Neural cell (in vitro differentiated cells): Measurements from ENCODE around the gene TOX2. TPM values are rescaled to one million over a fixed set of nuclear protein-coding genes. Genes with fewer than 3 reads are reported as not detected.

Experiments used
- H2AFZ ChIP-seq: fragments of 200-600, 300-800 bp; sonication (generic), shearing (Covaris generic); 2 replicates; pipeline ENCODE4 v1.6.0; 2014; ENCODE audit warnings: low read depth, mild to moderate bottlenecking, antibody characterized with exemption, low read length, moderate library complexity
- H3F3A ChIP-seq: fragments of 200-600 bp; shearing (Covaris generic); 2 replicates; pipeline ENCODE4 v1.6.1; 2016; ENCODE audit warnings: mild to moderate bottlenecking, moderate library complexity, mixed read lengths, antibody characterized with exemption, low read length; ENCODE audit not compliant: insufficient read depth, poor library complexity, severe bottlenecking
- H3K27ac ChIP-seq: fragments of 200-600, 300-800 bp; sonication (generic), shearing (Covaris generic); 2 replicates; pipeline ENCODE4 v1.5.1; 2014; ENCODE audit warnings: mild to moderate bottlenecking, low read length, moderate library complexity
- H3K27me3 ChIP-seq: fragments of 300-800, 200-600 bp; sonication (generic), shearing (Covaris generic); 2 replicates; pipeline ENCODE4 v1.6.0; 2014; ENCODE audit warnings: mild to moderate bottlenecking, low read depth, low read length, moderate library complexity; ENCODE audit not compliant: insufficient read depth
- H3K36me3 ChIP-seq: fragments of 300-800, 200-600 bp; sonication (generic), shearing (Covaris generic); 2 replicates; pipeline ENCODE4 v1.5.1; 2014; ENCODE audit warnings: mild to moderate bottlenecking, antibody characterized with exemption, low read length, moderate library complexity; ENCODE audit not compliant: insufficient read depth
- H3K4me2 ChIP-seq: fragments of 300-800, 200-600 bp; sonication (generic), shearing (Covaris generic); 2 replicates; pipeline ENCODE4 v1.6.0; 2014; ENCODE audit warnings: mild to moderate bottlenecking, low read length
- H3K4me3 ChIP-seq: fragments of 300-800, 200-600 bp; sonication (generic), shearing (Covaris generic); 2 replicates; pipeline ENCODE4 v1.5.1; 2014; ENCODE audit warnings: mild to moderate bottlenecking, low read length, moderate library complexity
- H3K79me2 ChIP-seq: fragments of 200-600 bp; shearing (Covaris generic); replicated peaks from 2 replicates; pipeline ENCODE4 v1.6.0; 2014; ENCODE audit warnings: mild to moderate bottlenecking, low read length, moderate library complexity; ENCODE audit not compliant: insufficient read depth
- H3K9ac ChIP-seq: fragments of 300-800, 200-600 bp; sonication (generic), shearing (Covaris generic); 2 replicates; pipeline ENCODE4 v1.6.1; 2016; ENCODE audit warnings: mild to moderate bottlenecking, low read length, mixed read lengths
- H3K9me2 ChIP-seq: fragments of 200-600 bp; shearing (Covaris generic); 2 replicates; pipeline ENCODE4 v1.6.1; 2016; ENCODE audit warnings: mild to moderate bottlenecking, low read length, mixed read lengths; ENCODE audit not compliant: insufficient read depth
- H3K9me3 ChIP-seq: fragments of 200-600, 300-800 bp; sonication (generic), shearing (Covaris generic); 2 replicates; pipeline ENCODE4 v1.6.1; 2016; ENCODE audit warnings: mild to moderate bottlenecking, mixed run types, low read length, moderate library complexity, mixed read lengths
- H4K20me1 ChIP-seq: fragments of 200-600 bp; shearing (Covaris generic); 2 replicates; pipeline ENCODE4 v1.6.1; 2016; ENCODE audit warnings: mild to moderate bottlenecking, mixed run types; ENCODE audit not compliant: insufficient read depth
- CTCF ChIP-seq: fragments of 450-650 bp; IDR thresholded peaks from 2 replicates; pipeline ENCODE4 v1.5.1; 2014; ENCODE audit warnings: antibody characterized with exemption, mild to moderate bottlenecking, moderate library complexity; ENCODE audit not compliant: poor library complexity, severe bottlenecking
- EP300 ChIP-seq: fragments of 450-650 bp; conservative IDR thresholded peaks from 2 replicates; pipeline ENCODE4 v1.6.1; 2014; ENCODE audit warnings: antibody characterized with exemption, mild to moderate bottlenecking, moderate library complexity; ENCODE audit not compliant: poor library complexity, severe bottlenecking
- EZH2 ChIP-seq: fragments of 200-600, 300-800 bp; shearing (Covaris generic), sonication (generic); IDR thresholded peaks from 2 replicates; pipeline ENCODE4 v1.6.1; 2014; ENCODE audit warnings: antibody characterized with exemption, low read length, borderline replicate concordance, mild to moderate bottlenecking; ENCODE audit not compliant: insufficient read depth, poor library complexity, severe bottlenecking
- MXI1 ChIP-seq: fragments of 450-650 bp; conservative IDR thresholded peaks from 2 replicates; pipeline ENCODE4 v1.6.1; 2014; ENCODE audit warnings: antibody characterized with exemption, mild to moderate bottlenecking; ENCODE audit not compliant: poor library complexity, severe bottlenecking
- POLR2AphosphoS5 ChIP-seq: IDR thresholded peaks from 2 replicates; pipeline ENCODE4 v1.6.1; 2012
- RAD21 ChIP-seq: fragments of 450-650 bp; conservative IDR thresholded peaks from 2 replicates; pipeline ENCODE4 v1.6.1; 2014; ENCODE audit warnings: antibody characterized with exemption, mild to moderate bottlenecking, moderate library complexity
- REST ChIP-seq: IDR thresholded peaks from 2 replicates; pipeline ENCODE4 v1.6.1; 2012; ENCODE audit warnings: borderline replicate concordance
- SMC3 ChIP-seq: fragments of 450-650 bp; conservative IDR thresholded peaks from 2 replicates; pipeline ENCODE4 v1.6.1; 2014; ENCODE audit warnings: antibody characterized with exemption, mild to moderate bottlenecking, moderate library complexity; ENCODE audit not compliant: poor library complexity
- TAF1 ChIP-seq: IDR thresholded peaks from 2 replicates; pipeline ENCODE4 v1.6.1; 2012; ENCODE audit warnings: low read depth
- polyA plus RNA-seq: library from polyadenylated mRNA; depleted of rRNA; stranded (reverse); fragments of >200 nt; gene quantifications from 2 replicates; pipeline ENCODE4 v1.2.3, GENCODE V29; 2014

Gene TOX2
- polyA plus RNA-seq, 1 donor from 2014 or later: 0.89 TPM

- TF ChIP-seq SMC3: no peak
- TF ChIP-seq POLR2AphosphoS5: no peak
- TF ChIP-seq MXI1: no peak
- no peak for TF ChIP-seq EZH2
- no peak for TF ChIP-seq RAD21
- no peak for TF ChIP-seq CTCF
- no peak for TF ChIP-seq TAF1
- no peak for TF ChIP-seq EP300
- no peak overlapping the region for H3K9ac ChIP-seq
Measured at GRCh38 chr20:43954704-43955061, 40.0 kb downstream of the TOX2 start.

GRCh38 chr20:43955062-43955749 lies 40.6 kb downstream of the TOX2 start:
- H3K27ac ChIP-seq: no peak overlapping the region
- no peaks in the 10 kb centered on the region for H3K27me3 ChIP-seq
- no peak overlapping the region for H3K4me2 ChIP-seq
- H3K79me2 ChIP-seq: no peaks in the 10 kb centered on the region
- H3K9ac ChIP-seq: no peak overlapping the region
- no peaks in the 10 kb centered on the region for H3K9me2 ChIP-seq
- no peaks in the 10 kb centered on the region for H3F3A ChIP-seq
- no peak overlapping the region for H3K4me3 ChIP-seq
- no peaks in the 10 kb centered on the region for H3K9me3 ChIP-seq
- H2AFZ ChIP-seq: no peak overlapping the region
- TF ChIP-seq MXI1 (no peak), CTCF (no peak), RAD21 (no peak), SMC3 (no peak), REST (no peak), EP300 (no peak), EZH2 (no peak), TAF1 (no peak), POLR2AphosphoS5 (no peak)
- H3K36me3 ChIP-seq: no peaks in the 10 kb centered on the region
- no peaks in the 10 kb centered on the region for H4K20me1 ChIP-seq

More at GRCh38 chr20:43954704-43955061, 40.0 kb downstream of the TOX2 start:
- Histone ChIP-seq H3K27ac (no peak overlapping the region), H3K79me2 (no peaks in the 10 kb centered on the region), H3K9me3 (no peaks in the 10 kb centered on the region), H3K4me3 (no peak overlapping the region), H3K27me3 (no peaks in the 10 kb centered on the region), H3F3A (no peaks in the 10 kb centered on the region), H3K36me3 (no peaks in the 10 kb centered on the region), H3K9me2 (no peaks in the 10 kb centered on the region), H2AFZ (no peak overlapping the region), H3K4me2 (no peak overlapping the region), H4K20me1 (no peaks in the 10 kb centered on the region)
